Gastrocnemius medialis (tissue), 4 donors: ENCODE data around the gene GMCL1. TPM values are rescaled to one million over a fixed set of nuclear protein-coding genes. Genes with fewer than 3 reads are reported as not detected.
A peak's percentile ranks its signal among the peaks of the same experiment; 100 is the strongest.
"Not testable (repeated sequence)": the region's sequence is repeated elsewhere in the genome, so short reads cannot be mapped to it uniquely, and the experiment has no call there.

Source experiments
- ATAC-seq, 2 donors: fragments of 150-250 bp; one replicate each; pipeline ENCODE4 v1.9.1; 2016
- DNase-seq, 2 donors: peaks; one replicate each; pipeline ENCODE4 v3.0.0-alpha.2; 2019
- H3K27ac ChIP-seq, 4 donors: fragments of 200-600 bp; sonication (generic); 1 replicate in 1 of 4; 2 replicates in 3 of 4; pipeline ENCODE4 v1.5.1; 2016 to 2018; ENCODE audit warnings: mild to moderate bottlenecking in 2 of 4, moderate library complexity in 1 of 4
- H3K27me3 ChIP-seq, 3 donors: fragments of 200-600 bp; sonication (generic) in 2 of 3; 1 replicate in 1 of 3; 2 replicates in 2 of 3; pipeline versions ENCODE4 v1.5.1 to v1.6.0; 2016 to 2019; ENCODE audit warnings: mild to moderate bottlenecking in 1 of 3, moderate library complexity in 1 of 3
- H3K36me3 ChIP-seq, 2 donors: fragments of 200-600 bp; sonication (generic) in 1 of 2; one replicate each; pipeline ENCODE4 v1.5.1; 2017 to 2018
- H3K4me1 ChIP-seq, 2 donors: fragments of 200-600 bp; sonication (generic) in 1 of 2; one replicate each; pipeline ENCODE4 v1.5.1; 2016 to 2017; ENCODE audit warnings: mild to moderate bottlenecking in 2 of 2
- H3K4me3 ChIP-seq, 4 donors: fragments of 200-600 bp; sonication (generic) in 3 of 4; 1 replicate in 1 of 4; 2 replicates in 3 of 4; pipeline ENCODE4 v1.5.1; 2016 to 2019; ENCODE audit warnings: mild to moderate bottlenecking in 2 of 4
- H3K9me3 ChIP-seq, 3 donors: fragments of 200-600 bp; sonication (generic) in 2 of 3; 1 replicate in 1 of 3; 2 replicates in 2 of 3; pipeline ENCODE4 v1.5.1; 2016 to 2019
- POLR2A ChIP-seq, 2 donors: fragments of 450-650 bp; IDR thresholded peaks; one replicate each; pipeline ENCODE4 v1.6.1; 2017; ENCODE audit warnings: antibody characterized with exemption in 2 of 2, mild to moderate bottlenecking in 2 of 2, moderate library complexity in 2 of 2
- in situ Hi-C, 4 donors: fragments of 200-750 bp; cut with MboI; loops; one replicate each; pipeline versions ENCODE4 v1.15.0 to v1.8.0; 2017; ENCODE audit warnings: low sequenced_read_pairs in 4 of 4
- intact Hi-C: fragments of 100-400 bp; cut with DNase I; formaldehyde crosslinking; loops from one replicate; pipeline ENCODE4 v1.15.1; 2023; ENCODE audit warnings: low total_unique reads
- total RNA-seq, 4 donors: library from RNA; depleted of rRNA; stranded (reverse); fragments of >200 nt; gene quantifications; one replicate each; pipeline versions ENCODE4 v1.1.0 to v1.2.3, GENCODE V29; 2016
- TF ChIP-seq, protein P1 (sequence below), 5 experiments: fragments of 450-650 bp in 3 of 5; fragments of 200-600 bp in 2 of 5; sonication (generic) in 2 of 5; IDR thresholded peaks in 4 of 5; conservative IDR thresholded peaks in 1 of 5; 1 replicate in 4 of 5; 2 replicates in 1 of 5; pipeline ENCODE4 v1.5.1; 2016 to 2019; ENCODE audit warnings: antibody characterized with exemption in 5 of 5, mild to moderate bottlenecking in 3 of 5, moderate library complexity in 3 of 5

The GMCL1 gene
- total RNA-seq, 4 donors from 2014 or later: 2.0 to 3.3 (median 3.3) TPM

DNA sequence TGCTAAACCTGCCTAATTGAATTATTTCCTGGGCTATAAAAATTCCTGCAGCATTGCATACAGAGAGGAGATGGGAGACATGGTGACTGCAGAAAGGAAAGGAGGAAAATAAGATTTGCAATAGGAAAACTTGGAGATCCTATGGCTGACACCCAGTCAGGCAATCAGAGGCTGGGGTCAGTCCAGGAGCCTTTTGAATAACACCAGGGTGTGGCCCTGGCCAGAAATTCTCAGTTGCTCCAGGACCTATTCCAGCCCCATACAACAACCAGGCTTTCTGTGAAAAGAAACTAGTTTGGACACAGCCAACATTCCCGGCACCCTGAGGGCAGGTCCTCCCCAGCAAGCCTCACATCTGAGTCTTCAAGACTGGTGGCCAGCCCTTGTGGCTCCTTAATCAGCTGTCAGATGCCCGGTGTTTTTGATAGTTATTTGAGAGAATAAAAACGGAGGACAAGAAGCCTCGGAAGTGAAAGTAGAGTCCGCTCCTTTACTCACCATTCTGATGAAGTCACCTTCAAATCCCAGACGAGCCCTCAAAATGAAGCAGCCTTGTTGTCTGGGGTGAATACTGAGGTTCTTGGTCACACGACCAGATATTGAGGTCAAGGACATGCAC is 31.1 kb upstream of the GMCL1 start:
- no peaks in the 10 kb centered on the region for H3K27me3 ChIP-seq
- H3K4me1 ChIP-seq: peaks cover 9 to 18% of the 10 kb centered on the region in 2 donors
- H3K36me3 ChIP-seq: no peaks in the 10 kb centered on the region
- DNase-seq: no peak
- peak overlapping the region; percentile 30 to 37 (median 36) for H3K4me3 ChIP-seq
- H3K9me3 ChIP-seq: no peaks in the 10 kb centered on the region
- intact Hi-C loops: no loop called here
- TF ChIP-seq, protein P1, sequence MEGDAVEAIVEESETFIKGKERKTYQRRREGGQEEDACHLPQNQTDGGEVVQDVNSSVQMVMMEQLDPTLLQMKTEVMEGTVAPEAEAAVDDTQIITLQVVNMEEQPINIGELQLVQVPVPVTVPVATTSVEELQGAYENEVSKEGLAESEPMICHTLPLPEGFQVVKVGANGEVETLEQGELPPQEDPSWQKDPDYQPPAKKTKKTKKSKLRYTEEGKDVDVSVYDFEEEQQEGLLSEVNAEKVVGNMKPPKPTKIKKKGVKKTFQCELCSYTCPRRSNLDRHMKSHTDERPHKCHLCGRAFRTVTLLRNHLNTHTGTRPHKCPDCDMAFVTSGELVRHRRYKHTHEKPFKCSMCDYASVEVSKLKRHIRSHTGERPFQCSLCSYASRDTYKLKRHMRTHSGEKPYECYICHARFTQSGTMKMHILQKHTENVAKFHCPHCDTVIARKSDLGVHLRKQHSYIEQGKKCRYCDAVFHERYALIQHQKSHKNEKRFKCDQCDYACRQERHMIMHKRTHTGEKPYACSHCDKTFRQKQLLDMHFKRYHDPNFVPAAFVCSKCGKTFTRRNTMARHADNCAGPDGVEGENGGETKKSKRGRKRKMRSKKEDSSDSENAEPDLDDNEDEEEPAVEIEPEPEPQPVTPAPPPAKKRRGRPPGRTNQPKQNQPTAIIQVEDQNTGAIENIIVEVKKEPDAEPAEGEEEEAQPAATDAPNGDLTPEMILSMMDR (IDR thresholded peaks at IDR 0.05 in 4 of 5, conservative IDR thresholded peaks at IDR 0.05 in 1 of 5): no peak
- no peak for TF ChIP-seq POLR2A (IDR thresholded peaks at IDR 0.05)
- ATAC-seq: peak; percentile 48 to 50
- in situ Hi-C loops: no loop called here
- H3K27ac ChIP-seq: peak overlapping the region; percentile 48 to 60 (median 52)

GRCh38 chr2:69798909-69799526 is 30.4 kb upstream of the GMCL1 start:
- Histone ChIP-seq H3K27me3 (no peaks in the 10 kb centered on the region), H3K4me1 (peaks cover 9 to 18% of the 10 kb centered on the region in 2 donors), H3K36me3 (no peaks in the 10 kb centered on the region), H3K27ac (peak overlapping the region; percentile 48 to 60 (median 52)), H3K4me3 (peak overlapping the region in 3 of 4 donors; percentile 35 to 37 (median 37)), H3K9me3 (no peaks in the 10 kb centered on the region)
- in situ Hi-C loops: no loop called here
- TF ChIP-seq, protein P1 (IDR thresholded peaks at IDR 0.05 in 4 of 5, conservative IDR thresholded peaks at IDR 0.05 in 1 of 5): no peak
- TF ChIP-seq POLR2A (IDR thresholded peaks at IDR 0.05): no peak
- DNase-seq (no peak), ATAC-seq (no peak)
- intact Hi-C loops: no loop called here

DNA sequence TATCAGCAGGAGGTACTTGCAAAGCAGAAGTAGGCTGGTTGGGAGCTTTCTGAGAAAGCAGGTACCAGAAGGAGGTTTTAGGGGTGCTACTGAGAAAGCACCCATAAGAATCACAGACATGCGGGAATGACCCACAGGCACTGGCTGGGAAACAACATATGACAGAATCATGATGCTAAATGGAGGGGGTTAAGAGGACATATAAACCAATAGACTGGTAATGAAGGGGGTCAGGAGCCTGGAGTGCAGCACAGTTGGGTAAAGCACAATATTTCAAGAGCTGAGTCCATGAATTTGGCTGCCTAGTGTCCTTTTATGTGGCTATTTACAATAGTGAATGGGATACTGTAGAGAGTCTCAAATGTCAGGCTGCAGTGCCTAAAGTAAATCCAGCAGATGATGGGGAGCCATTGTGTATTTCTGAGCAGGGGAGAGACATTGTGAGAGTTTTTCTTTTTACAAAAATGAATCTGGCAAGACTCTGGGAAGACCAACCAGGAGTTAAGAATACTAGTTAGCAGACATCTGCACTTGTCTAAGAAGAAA is 27.6 kb upstream of the GMCL1 start:
- peaks cover 9 to 18% of the 10 kb centered on the region in 2 donors for H3K4me1 ChIP-seq
- TF ChIP-seq, protein P1 (IDR thresholded peaks at IDR 0.05 in 4 of 5, conservative IDR thresholded peaks at IDR 0.05 in 1 of 5): no peak
- no peak for TF ChIP-seq POLR2A (IDR thresholded peaks at IDR 0.05)
- no peak overlapping the region for H3K4me3 ChIP-seq
- intact Hi-C loops: no loop called here
- DNase-seq (no peak), ATAC-seq (no peak)
- no peaks in the 10 kb centered on the region for H3K9me3 ChIP-seq
- no peak overlapping the region for H3K27ac ChIP-seq
- H3K27me3 ChIP-seq: no peaks in the 10 kb centered on the region
- peaks cover 0 to 22% of the 10 kb centered on the region in 2 donors for H3K36me3 ChIP-seq
- in situ Hi-C loops: loop anchor here in 2 of 4 donors (25.0 kb wide), 1 partner anchor 240 kb away; no protein-coding TSS in a partner anchor

DNA sequence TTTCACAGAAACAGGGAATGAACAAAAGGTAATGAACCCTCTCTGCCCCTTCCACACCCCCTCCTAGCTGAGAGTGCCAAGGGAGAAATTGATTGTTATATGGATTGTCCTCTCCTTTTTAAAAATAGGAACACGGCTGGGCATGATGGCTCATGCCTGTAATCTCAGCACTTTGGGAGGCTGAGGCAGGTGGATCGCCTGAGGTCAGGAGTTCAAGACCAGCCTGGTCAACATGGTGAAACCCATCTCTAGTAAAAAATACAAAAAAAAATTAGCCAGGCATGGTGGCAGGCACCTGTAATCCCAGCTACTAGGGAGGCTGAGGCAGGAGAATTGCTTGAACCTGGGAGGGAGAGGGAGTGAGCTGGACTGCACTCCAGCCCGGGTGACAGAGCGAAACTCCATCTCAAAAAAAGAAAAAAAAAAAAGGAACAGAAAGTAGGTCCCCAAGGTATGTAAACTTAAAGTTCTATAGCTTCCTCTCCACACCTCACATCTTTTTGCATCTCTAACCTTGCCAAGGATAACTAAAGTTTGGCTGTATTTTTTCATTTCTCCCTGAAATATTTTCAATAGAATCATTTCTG is 26.6 kb upstream of the GMCL1 start:
- H3K4me1 ChIP-seq: peaks cover 9 to 14% of the 10 kb centered on the region in 2 donors
- H3K9me3 ChIP-seq, DNase-seq, H3K27ac ChIP-seq, H3K4me3 ChIP-seq, H3K27me3 ChIP-seq, intact Hi-C loops, ATAC-seq: not testable (repeated sequence)
- H3K36me3 ChIP-seq: peaks cover 0 to 33% of the 10 kb centered on the region in 2 donors
- in situ Hi-C loops: loop anchor here in 2 of 4 donors (25.0 kb wide), 1 partner anchor 241 kb away; no protein-coding TSS in a partner anchor

DNA sequence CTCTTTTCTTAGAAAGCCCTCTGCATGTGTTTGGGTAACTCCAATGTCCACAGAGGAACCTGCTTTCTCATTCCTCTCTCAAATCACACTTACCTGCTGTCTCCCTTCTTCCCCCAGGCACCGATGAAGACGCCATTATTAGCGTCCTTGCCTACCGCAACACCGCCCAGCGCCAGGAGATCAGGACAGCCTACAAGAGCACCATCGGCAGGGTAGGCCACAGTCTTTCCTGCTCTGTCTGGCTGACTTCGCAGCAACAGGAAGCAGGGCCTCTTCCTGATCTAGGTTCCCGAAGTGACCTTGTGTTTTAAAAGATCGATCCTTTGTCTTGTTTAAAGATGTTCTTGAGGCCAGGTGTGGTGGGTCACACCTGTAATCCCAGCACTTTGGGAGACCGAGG is 25.0 kb upstream of the GMCL1 start:
- Histone ChIP-seq H3K36me3 (peaks cover 0 to 42% of the 10 kb centered on the region in 2 donors), H3K27ac (no peak overlapping the region), H3K9me3 (no peaks in the 10 kb centered on the region), H3K4me1 (no peaks in the 10 kb centered on the region), H3K27me3 (no peaks in the 10 kb centered on the region), H3K4me3 (no peak overlapping the region)
- ATAC-seq (no peak), DNase-seq (no peak)
- intact Hi-C loops (no loop called here), in situ Hi-C loops (loop anchor here in 2 of 4 donors (25.0 kb wide), 1 partner anchor 242 kb away; no protein-coding TSS in a partner anchor)
- TF ChIP-seq, protein P1 (IDR thresholded peaks at IDR 0.05 in 4 of 5, conservative IDR thresholded peaks at IDR 0.05 in 1 of 5): no peak
- TF ChIP-seq POLR2A (IDR thresholded peaks at IDR 0.05): no peak
